ENCODE data around the gene JADE2.
A peak's percentile ranks its signal among the peaks of the same experiment; 100 is the strongest.
"Not testable (repeated sequence)": the region's sequence is repeated elsewhere in the genome, so short reads cannot be mapped to it uniquely, and the experiment has no call there.

JADE2 gene

DNA sequence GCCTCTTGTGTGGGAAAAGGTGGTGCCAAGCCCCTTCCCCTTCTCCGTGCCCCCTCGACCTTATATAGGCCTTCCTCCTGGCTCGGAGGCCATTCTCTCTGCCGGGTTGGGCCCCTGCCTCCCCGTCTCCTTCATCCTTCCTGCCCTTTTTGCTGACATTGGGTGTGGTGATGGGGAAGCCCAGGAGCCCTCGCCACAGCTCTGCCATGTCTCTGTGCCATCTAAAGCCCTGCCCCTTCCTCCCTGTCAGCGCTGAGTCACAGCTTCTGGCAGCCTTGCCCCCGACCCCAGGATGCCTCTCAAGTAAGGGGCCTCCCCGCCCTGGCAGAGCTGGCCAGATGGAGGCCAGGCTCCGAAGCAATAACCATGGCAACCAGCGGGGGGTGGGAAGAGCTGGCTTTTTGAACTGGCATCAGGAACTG, 30.4 kb downstream of the JADE2 start:
- H3K36me3 ChIP-seq (replicated peaks), result peaks cover 16% of the 10 kb centered on the region

DNA sequence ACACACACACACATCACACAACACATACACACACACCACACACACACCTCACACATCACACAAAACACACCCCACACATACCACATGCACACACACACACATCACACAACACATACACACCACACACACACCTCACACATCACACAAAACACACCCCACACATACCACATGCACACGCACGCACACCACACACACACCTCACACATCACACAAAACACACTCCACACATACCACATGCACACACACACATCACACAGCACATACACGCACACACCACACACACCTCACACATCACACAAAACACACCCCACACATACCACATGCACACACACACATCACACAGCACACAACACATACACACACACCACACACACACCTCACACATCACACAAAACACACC, 31.1 kb downstream of the JADE2 start:
- in situ Hi-C loops (cut with MboI; ENCODE audit: low sequenced_read_pairs); H3K9me3 ChIP-seq; DNase-seq (ENCODE audit: low spot score in 2 of 2); H3K4me3 ChIP-seq; H3K4me1 ChIP-seq; H3K27me3 ChIP-seq (ENCODE audit: low read depth): not testable (repeated sequence)
- H3K36me3 ChIP-seq (replicated peaks), result peaks cover 21% of the 10 kb centered on the region

More for the DNA sequence above, 30.4 kb downstream of the JADE2 start:
- H3K4me3 ChIP-seq, result no peak overlapping the region
- H3K4me1 ChIP-seq, result no peaks in the 10 kb centered on the region
- no peaks in the 10 kb centered on the region for H3K9me3 ChIP-seq
- in situ Hi-C loops (cut with MboI; ENCODE audit: low sequenced_read_pairs), result no loop called here
- DNase-seq (ENCODE audit: low spot score in 2 of 2), result peak in 1 of 2 experiments; percentile 54
- H3K27me3 ChIP-seq (ENCODE audit: low read depth), result no peaks in the 10 kb centered on the region

DNA sequence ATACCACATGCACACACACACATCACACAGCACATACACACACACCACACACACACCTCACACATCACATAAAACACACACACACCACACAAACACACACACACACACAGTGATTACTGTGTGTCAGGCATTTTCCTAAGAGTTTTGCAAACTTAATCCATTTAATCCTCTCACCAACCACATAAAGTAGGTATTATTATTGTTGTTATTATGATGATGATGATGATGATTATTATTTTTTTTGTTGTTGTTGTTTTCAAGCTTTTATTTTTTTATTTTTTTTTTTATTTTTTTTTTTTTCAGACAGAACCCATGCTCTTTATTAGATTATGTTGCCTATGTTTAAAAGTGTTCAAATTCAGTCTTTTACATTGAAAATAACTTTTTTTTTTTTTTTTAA, 31.5 kb downstream of the JADE2 start:
- Histone ChIP-seq H3K27me3 (ENCODE audit: low read depth) (no peaks in the 10 kb centered on the region), H3K9me3 (no peaks in the 10 kb centered on the region), H3K4me1 (no peaks in the 10 kb centered on the region), H3K4me3 (no peak overlapping the region), H3K36me3 (replicated peaks) (peaks cover 23% of the 10 kb centered on the region)
- DNase-seq (ENCODE audit: low spot score in 2 of 2), result no peak
- in situ Hi-C loops (cut with MboI; ENCODE audit: low sequenced_read_pairs), result no loop called here

GRCh38 chr5:134559672-134560071, 34.2 kb downstream of the JADE2 start:
- in situ Hi-C loops (cut with MboI; ENCODE audit: low sequenced_read_pairs), result no loop called here
- Histone ChIP-seq H3K9me3 (no peaks in the 10 kb centered on the region), H3K4me3 (no peak overlapping the region), H3K27me3 (ENCODE audit: low read depth) (no peaks in the 10 kb centered on the region), H3K4me1 (no peaks in the 10 kb centered on the region), H3K36me3 (replicated peaks) (peaks cover 41% of the 10 kb centered on the region)
- DNase-seq (ENCODE audit: low spot score in 2 of 2), result no peak

DNA sequence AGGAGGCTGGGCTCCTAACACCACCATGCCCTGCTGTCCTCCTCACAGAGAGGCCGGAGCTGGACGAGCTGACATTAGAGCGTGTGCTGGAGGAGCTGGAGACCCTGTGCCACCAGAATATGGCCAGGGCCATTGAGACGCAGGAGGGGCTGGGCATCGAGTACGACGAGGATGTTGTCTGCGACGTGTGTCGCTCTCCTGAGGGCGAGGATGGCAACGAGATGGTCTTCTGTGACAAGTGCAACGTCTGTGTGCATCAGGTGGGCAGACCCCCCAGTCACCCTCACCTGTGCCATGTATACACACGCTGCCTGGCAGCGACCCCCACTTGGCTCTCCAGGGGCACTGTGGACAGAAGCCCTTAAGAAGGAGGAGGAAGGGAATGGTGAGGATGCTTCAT, 35.2 kb downstream of the JADE2 start:
- Histone ChIP-seq H3K4me3 (no peak overlapping the region), H3K9me3 (no peaks in the 10 kb centered on the region), H3K36me3 (replicated peaks) (peaks cover 43% of the 10 kb centered on the region), H3K4me1 (no peaks in the 10 kb centered on the region), H3K27me3 (ENCODE audit: low read depth) (no peaks in the 10 kb centered on the region)
- in situ Hi-C loops (cut with MboI; ENCODE audit: low sequenced_read_pairs), result no loop called here
- DNase-seq (ENCODE audit: low spot score in 2 of 2), result no peak

DNA sequence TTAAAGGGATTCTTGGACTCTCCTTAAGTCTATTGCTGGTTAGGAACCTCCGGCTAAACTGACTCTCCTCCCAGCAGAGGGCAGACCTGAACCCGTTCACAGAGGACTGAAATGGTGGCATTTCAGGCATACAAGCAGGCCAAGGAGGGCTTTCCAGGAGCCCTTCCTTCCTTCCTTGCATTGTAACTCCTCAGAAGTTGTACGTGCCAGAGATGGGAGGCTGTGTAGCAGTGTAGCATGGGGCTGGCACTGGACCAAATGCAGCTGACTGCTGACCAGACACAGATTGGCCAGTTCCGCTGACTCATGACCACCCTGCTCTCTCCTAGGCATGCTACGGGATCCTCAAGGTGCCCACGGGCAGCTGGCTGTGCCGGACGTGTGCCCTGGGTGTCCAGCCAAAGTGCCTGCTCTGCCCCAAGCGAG, 36.4 kb downstream of the JADE2 start:
- no peak overlapping the region for H3K4me3 ChIP-seq
- no peaks in the 10 kb centered on the region for H3K27me3 ChIP-seq (ENCODE audit: low read depth)
- H3K9me3 ChIP-seq, result no peaks in the 10 kb centered on the region
- in situ Hi-C loops (cut with MboI; ENCODE audit: low sequenced_read_pairs), result no loop called here
- H3K36me3 ChIP-seq (replicated peaks), result peaks cover 52% of the 10 kb centered on the region
- peak; percentile 7 to 35 for DNase-seq (ENCODE audit: low spot score in 2 of 2)
- no peaks in the 10 kb centered on the region for H3K4me1 ChIP-seq

GRCh38 chr5:134563221-134563620, 37.8 kb downstream of the JADE2 start:
- H3K9me3 ChIP-seq, result no peaks in the 10 kb centered on the region
- no peaks in the 10 kb centered on the region for H3K27me3 ChIP-seq (ENCODE audit: low read depth)
- DNase-seq (ENCODE audit: low spot score in 2 of 2), result no peak
- no peaks in the 10 kb centered on the region for H3K4me1 ChIP-seq
- H3K36me3 ChIP-seq (replicated peaks), result peaks cover 52% of the 10 kb centered on the region
- no peak overlapping the region for H3K4me3 ChIP-seq
- in situ Hi-C loops (cut with MboI; ENCODE audit: low sequenced_read_pairs), result no loop called here

DNA sequence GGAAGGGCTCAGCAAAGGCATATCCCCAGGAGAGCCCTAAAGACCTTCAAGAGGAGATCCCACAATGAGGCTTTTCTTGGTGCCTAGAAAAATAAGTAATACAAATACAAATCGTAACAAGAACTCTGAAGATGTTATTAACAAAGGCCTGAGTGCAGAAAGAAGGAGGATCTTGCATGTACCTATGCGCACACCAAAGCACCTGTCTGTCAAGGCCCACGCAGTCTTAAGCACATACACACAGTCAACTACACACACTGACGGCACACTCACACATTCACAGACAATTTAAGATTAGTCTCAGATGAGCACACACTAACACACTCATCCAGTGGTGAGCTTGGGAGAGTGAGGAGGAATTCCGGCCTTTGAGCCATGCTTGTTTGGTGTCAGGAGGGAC, 38.5 kb downstream of the JADE2 start:
- H3K4me1 ChIP-seq, result no peaks in the 10 kb centered on the region
- H3K36me3 ChIP-seq (replicated peaks), result peaks cover 52% of the 10 kb centered on the region
- in situ Hi-C loops (cut with MboI; ENCODE audit: low sequenced_read_pairs), result no loop called here
- DNase-seq (ENCODE audit: low spot score in 2 of 2), result no peak
- H3K27me3 ChIP-seq (ENCODE audit: low read depth), result no peaks in the 10 kb centered on the region
- H3K9me3 ChIP-seq, result no peaks in the 10 kb centered on the region
- no peak overlapping the region for H3K4me3 ChIP-seq

GRCh38 chr5:134564396-134564795, 38.9 kb downstream of the JADE2 start:
- DNase-seq (ENCODE audit: low spot score in 2 of 2), result no peak
- H3K27me3 ChIP-seq (ENCODE audit: low read depth), result no peaks in the 10 kb centered on the region
- no peak overlapping the region for H3K4me3 ChIP-seq
- in situ Hi-C loops (cut with MboI; ENCODE audit: low sequenced_read_pairs), result no loop called here
- H3K4me1 ChIP-seq, result no peaks in the 10 kb centered on the region
- no peaks in the 10 kb centered on the region for H3K9me3 ChIP-seq
- peaks cover 52% of the 10 kb centered on the region for H3K36me3 ChIP-seq (replicated peaks)

DNA sequence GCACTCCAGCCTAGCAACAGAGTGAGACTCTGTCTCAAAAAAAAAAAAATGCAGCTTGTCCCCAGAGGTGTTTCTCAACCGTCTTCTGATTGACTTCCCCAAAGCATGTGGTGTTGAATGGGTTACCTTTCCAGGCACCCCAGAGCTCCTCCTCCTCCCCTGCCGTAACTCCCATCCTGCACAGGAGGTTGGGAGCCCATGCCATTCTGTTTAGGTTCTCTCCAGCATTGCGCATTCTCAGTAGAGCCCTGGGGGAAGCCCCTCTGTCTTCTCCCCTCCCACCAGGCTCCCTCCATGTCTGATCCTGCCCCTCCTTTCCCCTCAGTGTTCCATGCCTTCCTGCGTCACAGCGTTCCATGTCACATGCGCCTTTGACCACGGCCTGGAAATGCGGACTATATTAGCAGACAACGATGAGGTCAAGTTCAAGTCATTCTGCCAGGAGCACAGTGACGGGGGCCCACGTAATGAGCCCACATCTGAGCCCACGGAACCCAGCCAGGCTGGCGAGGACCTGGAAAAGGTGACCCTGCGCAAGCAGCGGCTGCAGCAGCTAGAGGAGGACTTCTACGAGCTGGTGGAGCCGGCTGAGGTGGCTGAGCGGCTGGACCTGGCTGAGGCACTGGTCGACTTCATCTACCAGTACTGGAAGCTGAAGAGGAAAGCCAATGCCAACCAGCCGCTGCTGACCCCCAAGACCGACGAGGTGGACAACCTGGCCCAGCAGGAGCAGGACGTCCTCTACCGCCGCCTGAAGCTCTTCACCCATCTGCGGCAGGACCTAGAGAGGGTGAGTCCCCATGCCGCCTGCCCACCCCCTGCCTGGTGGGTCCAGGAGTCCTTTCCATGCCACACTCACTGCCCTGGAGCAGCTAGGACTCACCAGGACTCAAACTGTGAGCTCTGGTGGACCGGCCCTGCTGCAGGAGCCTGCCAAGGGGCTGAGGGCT, 40.6 kb downstream of the JADE2 start:
- no peaks in the 10 kb centered on the region for H3K4me1 ChIP-seq
- in situ Hi-C loops (cut with MboI; ENCODE audit: low sequenced_read_pairs), result no loop called here
- H3K36me3 ChIP-seq (replicated peaks), result peaks cover 44% of the 10 kb centered on the region
- no peaks in the 10 kb centered on the region for H3K9me3 ChIP-seq
- DNase-seq (ENCODE audit: low spot score in 2 of 2), result no peak
- no peaks in the 10 kb centered on the region for H3K27me3 ChIP-seq (ENCODE audit: low read depth)
- no peak overlapping the region for H3K4me3 ChIP-seq

- Histone ChIP-seq H3K4me3 (no peak overlapping the region), H3K4me1 (no peaks in the 10 kb centered on the region), H3K27me3 (ENCODE audit: low read depth) (no peaks in the 10 kb centered on the region), H3K36me3 (replicated peaks) (peaks cover 39% of the 10 kb centered on the region), H3K9me3 (no peaks in the 10 kb centered on the region)
- DNase-seq (ENCODE audit: low spot score in 2 of 2), result no peak
- in situ Hi-C loops (cut with MboI; ENCODE audit: low sequenced_read_pairs), result no loop called here
These were observed 41.3 kb downstream of the JADE2 start for GRCh38 chr5:134566741-134567221.

- Histone ChIP-seq H3K4me1 (no peaks in the 10 kb centered on the region), H3K36me3 (replicated peaks) (peaks cover 29% of the 10 kb centered on the region), H3K27me3 (ENCODE audit: low read depth) (no peaks in the 10 kb centered on the region), H3K9me3 (no peaks in the 10 kb centered on the region), H3K4me3 (no peak overlapping the region)
- in situ Hi-C loops (cut with MboI; ENCODE audit: low sequenced_read_pairs), result no loop called here
- no peak for DNase-seq (ENCODE audit: low spot score in 2 of 2)
These were observed 42.3 kb downstream of the JADE2 start for GRCh38 chr5:134567641-134568336.

GRCh38 chr5:134568337-134568700, 42.8 kb downstream of the JADE2 start:
- in situ Hi-C loops (cut with MboI; ENCODE audit: low sequenced_read_pairs), result no loop called here
- H3K9me3 ChIP-seq, result no peaks in the 10 kb centered on the region
- H3K27me3 ChIP-seq (ENCODE audit: low read depth), result no peaks in the 10 kb centered on the region
- no peak for DNase-seq (ENCODE audit: low spot score in 2 of 2)
- H3K36me3 ChIP-seq (replicated peaks), result peaks cover 27% of the 10 kb centered on the region
- no peak overlapping the region for H3K4me3 ChIP-seq
- H3K4me1 ChIP-seq, result no peaks in the 10 kb centered on the region
